NCI-H1092 treated with DMSO at 0.1 percent for 48 hours (cell line): Measurements from ENCODE around the gene NDUFS2.
A peak's percentile ranks its signal among the peaks of the same experiment; 100 is the strongest.

ENCODE experiments used
- DNase-seq: peaks from one replicate; lab custom pipeline; 2025; lab: John Stamatoyannopoulos, UW

NDUFS2 gene

GRCh38 chr1:161172776-161173376 lies 29.3 kb upstream of the NDUFS2 start:
- DNase-seq: no peak

GRCh38 chr1:161173711-161174110 lies 28.5 kb upstream of the NDUFS2 start:
- DNase-seq: no peak

- DNase-seq: no peak
These were observed 27.3 kb upstream of the NDUFS2 start for GRCh38 chr1:161174911-161175310.

- no peak for DNase-seq
These were observed 26.3 kb upstream of the NDUFS2 start for GRCh38 chr1:161175771-161176453.

GRCh38 chr1:161176468-161177111 lies 25.6 kb upstream of the NDUFS2 start:
- no peak for DNase-seq

GRCh38 chr1:161177112-161177935 lies 24.8 kb upstream of the NDUFS2 start, which contains the start of gene B4GALT3:
Gene B4GALT3, minus strand, starts transcription at chr1:161177507. Its CDS starts 1,447 bp downstream, at chr1:161176060.
- peak; percentile 97 for DNase-seq

GRCh38 chr1:161177936-161178244 lies 24.3 kb upstream of the NDUFS2 start:
- no peak for DNase-seq

- DNase-seq: no peak
These were observed 22.5 kb upstream of the NDUFS2 start for GRCh38 chr1:161179698-161180097.

- DNase-seq: no peak
These were observed 21.5 kb upstream of the NDUFS2 start for GRCh38 chr1:161180639-161181038.

GRCh38 chr1:161182214-161182613 lies 20.0 kb upstream of the NDUFS2 start:
- no peak for DNase-seq

- peak; percentile 64 for DNase-seq
These were observed 16.9 kb upstream of the NDUFS2 start for GRCh38 chr1:161185282-161185682.

- no peak for DNase-seq
These were observed 16.3 kb upstream of the NDUFS2 start for GRCh38 chr1:161185732-161186311.

- no peak for DNase-seq
These were observed 14.9 kb upstream of the NDUFS2 start for GRCh38 chr1:161187311-161187710.

- DNase-seq: no peak
These were observed 13.8 kb upstream of the NDUFS2 start for GRCh38 chr1:161188381-161188780.

GRCh38 chr1:161189036-161189435 lies 13.1 kb upstream of the NDUFS2 start:
- DNase-seq: no peak

- no peak for DNase-seq
These were observed 11.1 kb upstream of the NDUFS2 start for GRCh38 chr1:161190962-161191521.

- no peak for DNase-seq
These were observed 10.2 kb upstream of the NDUFS2 start for GRCh38 chr1:161191971-161192370.

- DNase-seq: peak; percentile 57
These were observed 9.4 kb upstream of the NDUFS2 start for GRCh38 chr1:161192476-161193465.

GRCh38 chr1:161193561-161194235 lies 8.5 kb upstream of the NDUFS2 start:
- no peak for DNase-seq

- no peak for DNase-seq
These were observed 7.0 kb upstream of the NDUFS2 start for GRCh38 chr1:161195171-161195570.
